GM19438 (cell line): Measurements from ENCODE around the gene CD46.
"Not testable (repeated sequence)": the region's sequence is repeated elsewhere in the genome, so short reads cannot be mapped to it uniquely, and the experiment has no call there.

Source experiments
- ATAC-seq: cut with Tn5 transposase; IDR thresholded peaks from one replicate; pipeline ENCODE4 v1.9.1; 2021; ENCODE audit warnings: low read depth; ENCODE audit not compliant: unreplicated experiment

CD46 gene

DNA sequence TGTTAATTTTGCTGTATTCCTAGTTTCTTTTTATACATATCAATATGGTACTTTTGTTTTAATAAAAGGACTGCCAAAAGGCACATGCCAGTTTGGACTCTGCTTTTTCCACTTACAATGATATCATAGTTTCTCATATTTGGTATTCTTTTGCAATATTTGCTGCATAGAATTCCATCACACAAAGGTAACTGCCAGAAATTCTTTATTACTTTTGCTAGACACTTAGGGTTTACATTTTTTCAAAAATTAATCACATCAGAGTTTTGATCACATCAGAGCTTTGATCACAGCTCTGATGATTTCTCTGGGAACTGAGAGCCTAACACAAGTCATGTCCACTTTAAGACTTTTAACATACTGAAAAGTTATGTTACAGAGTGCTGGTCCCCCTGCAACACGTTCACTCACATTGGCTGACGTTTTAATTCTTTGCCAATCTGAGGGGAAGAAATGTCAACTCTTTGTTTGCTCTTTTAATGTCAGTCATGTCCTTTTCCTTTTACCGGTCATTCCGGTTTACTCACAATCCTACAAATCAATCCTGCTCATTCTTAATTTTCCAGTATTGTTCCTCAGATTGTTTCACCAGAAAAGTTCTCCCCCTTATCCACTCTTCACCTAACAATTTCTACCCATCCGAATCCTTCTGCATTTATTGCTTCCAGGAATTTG is 1.1 kb upstream of the CD46 start:
- no peak for ATAC-seq

DNA sequence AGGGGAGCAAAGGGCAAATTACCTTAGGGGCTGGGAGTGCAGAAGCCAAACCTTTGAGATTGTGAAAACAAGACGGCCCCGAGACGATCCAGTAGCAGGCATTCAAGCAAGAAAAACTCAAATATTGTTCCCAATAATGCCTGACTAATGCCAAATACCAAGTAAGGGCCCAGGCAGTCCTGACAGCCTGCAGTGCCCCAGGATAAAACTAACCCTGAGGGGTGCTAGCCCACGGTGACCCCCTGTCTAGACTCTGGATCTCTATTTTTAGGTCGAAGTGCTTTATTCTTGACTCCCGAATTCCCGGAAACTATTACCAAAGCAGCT is 428 bp upstream of the CD46 start:
- ATAC-seq, result peak; percentile 8

GRCh38 chr1:207752456-207752998 is 673 bp downstream of the CD46 start:
- peak; percentile 24 for ATAC-seq

DNA sequence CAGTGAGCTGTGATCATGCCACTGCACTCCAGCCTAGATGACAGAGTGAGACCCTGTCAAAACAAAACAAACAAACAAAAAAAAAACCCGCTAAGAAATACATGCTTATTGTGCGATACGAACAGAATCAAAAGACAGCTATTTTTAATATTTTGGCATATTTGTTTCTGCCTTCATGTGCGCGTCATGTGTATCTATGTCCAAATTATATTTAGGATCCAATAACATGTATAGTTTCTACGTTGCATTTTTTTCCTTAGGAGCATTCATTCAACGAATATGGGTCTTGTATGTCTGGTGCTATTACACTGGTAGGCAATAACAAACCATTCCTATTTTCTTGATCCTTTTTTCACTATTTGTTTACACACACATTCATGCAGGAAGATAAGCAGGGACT is 1.8 kb downstream of the CD46 start:
- no peak for ATAC-seq

GRCh38 chr1:207754011-207754410 is 2.2 kb downstream of the CD46 start:
- ATAC-seq, result no peak

- no peak for ATAC-seq
Observed at GRCh38 chr1:207754974-207755700, 3.3 kb downstream of the CD46 start.

- no peak for ATAC-seq
Observed at GRCh38 chr1:207755846-207756693, 4.2 kb downstream of the CD46 start.

- no peak for ATAC-seq
Observed at GRCh38 chr1:207762622-207763021, 10.8 kb downstream of the CD46 start.

GRCh38 chr1:207763091-207763490 is 11.2 kb downstream of the CD46 start:
- no peak for ATAC-seq

- ATAC-seq, result no peak
Observed at GRCh38 chr1:207763972-207764371, 12.1 kb downstream of the CD46 start.

GRCh38 chr1:207766569-207766968 is 14.7 kb downstream of the CD46 start:
- ATAC-seq, result no peak

- not testable (repeated sequence) for ATAC-seq
Observed at GRCh38 chr1:207770514-207770913, 18.7 kb downstream of the CD46 start.

DNA sequence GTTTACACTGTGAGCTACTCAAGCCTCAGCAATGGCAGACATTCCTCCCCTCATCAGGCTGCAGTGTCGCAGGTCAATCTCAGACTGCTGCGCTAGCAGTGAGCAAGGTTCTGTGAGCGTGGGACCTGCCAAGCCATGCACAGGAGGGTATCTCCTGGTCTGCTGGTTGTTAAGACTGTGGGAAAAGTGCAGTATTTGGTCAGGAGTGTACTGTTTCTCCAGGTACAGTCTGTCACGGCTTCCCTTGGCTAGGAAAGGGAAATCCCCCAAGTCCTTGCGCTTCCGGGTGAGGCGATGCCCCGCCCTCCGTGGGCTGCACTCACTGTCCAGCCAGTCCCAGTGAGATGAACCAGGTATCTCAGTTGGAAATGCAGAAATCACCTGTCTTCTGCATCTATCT is 24.2 kb downstream of the CD46 start:
- ATAC-seq, result not testable (repeated sequence)

- not testable (repeated sequence) for ATAC-seq
Observed at GRCh38 chr1:207777412-207777811, 25.6 kb downstream of the CD46 start.

DNA sequence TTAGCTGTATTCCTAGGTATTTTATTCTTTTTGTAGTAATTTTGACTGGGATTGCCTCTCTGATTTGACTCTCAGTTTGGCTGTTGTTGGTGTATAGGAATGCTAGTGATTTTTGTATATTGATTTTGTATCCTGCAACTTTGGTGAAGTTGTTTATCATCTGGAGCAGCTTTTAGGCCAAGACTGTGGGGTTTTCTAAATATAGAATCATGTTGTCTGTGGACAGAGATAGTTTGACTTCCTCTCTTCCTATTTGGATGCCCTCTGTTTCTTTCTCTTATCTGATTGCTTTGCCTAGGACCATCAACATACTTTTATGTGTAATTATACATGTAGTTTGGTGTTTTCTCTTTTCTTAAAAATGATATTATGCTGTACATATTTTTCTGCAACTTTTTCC is 27.2 kb downstream of the CD46 start:
- no peak for ATAC-seq

- no peak for ATAC-seq
Observed at GRCh38 chr1:207781312-207781711, 29.5 kb downstream of the CD46 start.

DNA sequence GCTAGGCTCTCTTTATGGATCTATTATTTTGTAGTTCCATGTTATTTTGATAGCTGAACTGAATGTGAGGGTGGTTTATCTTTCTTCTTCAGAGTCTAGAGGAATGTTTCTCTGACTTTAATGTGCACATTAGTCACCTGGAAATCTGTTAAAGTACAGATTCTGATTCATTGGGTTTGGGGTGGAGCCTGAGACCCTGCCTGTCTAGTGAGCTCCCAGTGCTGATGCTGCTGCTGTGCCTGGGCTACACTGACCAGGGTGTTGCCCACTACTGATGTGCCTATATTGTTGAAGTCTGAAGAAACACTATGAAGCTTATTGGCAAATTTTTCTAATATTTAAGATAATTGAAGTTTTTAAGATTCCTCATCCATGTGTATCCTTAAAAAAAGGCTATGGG is 35.9 kb downstream of the CD46 start:
- no peak for ATAC-seq

DNA sequence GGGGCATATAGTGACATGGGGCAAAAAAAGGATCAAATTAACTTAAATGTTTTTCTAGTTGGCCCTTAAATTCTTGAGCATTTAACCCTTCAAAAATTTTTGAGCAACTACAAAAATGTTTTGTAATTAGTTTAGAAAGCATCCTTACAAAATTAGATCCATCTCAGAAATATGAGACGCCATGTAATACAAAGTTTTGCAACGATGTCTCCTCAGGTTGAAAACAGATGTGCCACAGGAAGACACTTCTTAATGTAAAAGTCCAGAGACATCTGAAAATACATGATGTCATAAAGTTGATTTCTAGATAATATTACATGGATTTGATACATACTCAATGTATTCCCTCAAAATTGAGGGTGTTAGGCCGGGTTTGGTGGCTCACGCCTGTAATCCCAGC is 37.5 kb downstream of the CD46 start:
- ATAC-seq, result no peak

- ATAC-seq, result no peak
Observed at GRCh38 chr1:207789792-207790787, 38.2 kb downstream of the CD46 start.

GRCh38 chr1:207791290-207791689 is 39.4 kb downstream of the CD46 start:
- ATAC-seq, result no peak
